Measurements from ENCODE around the gene ABHD2. TPM values are rescaled to one million over a fixed set of nuclear protein-coding genes. Genes with fewer than 3 reads are reported as not detected.
A peak's percentile ranks its signal among the peaks of the same experiment; 100 is the strongest.

ABHD2 gene
- total RNA-seq, 1 donor from 2014 or later, result 45.2 TPM

- FAIRE-seq (no peak), DNase-seq (ENCODE audit: low spot score in 2 of 2) (no peak)
Measured at GRCh38 chr15:89184357-89184756, 96.1 kb downstream of the ABHD2 start.

GRCh38 chr15:89184886-89185526 lies 96.8 kb downstream of the ABHD2 start:
- DNase-seq (ENCODE audit: low spot score in 2 of 2), result no peak
- no peak for FAIRE-seq

DNA sequence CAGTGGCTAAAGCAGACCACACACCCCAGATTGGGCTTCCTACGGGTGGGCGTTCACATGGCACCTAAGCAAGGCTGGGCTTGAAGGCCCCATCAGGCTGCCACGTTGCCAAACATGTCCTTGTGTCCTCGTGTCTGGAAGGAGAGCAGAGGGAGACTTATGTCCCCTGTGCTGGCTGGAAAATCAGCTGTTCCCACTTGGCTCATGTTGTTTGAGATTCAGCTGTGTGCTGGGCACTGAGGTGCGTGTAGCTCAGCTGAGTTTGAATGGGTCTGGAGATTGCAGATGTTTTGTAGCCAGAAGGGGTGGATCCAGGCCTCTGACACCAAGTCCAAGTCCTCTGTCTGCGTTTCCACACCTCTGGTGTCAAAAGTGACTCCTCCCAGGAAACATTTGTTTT lies 98.5 kb downstream of the ABHD2 start:
- FAIRE-seq, result no peak
- DNase-seq (ENCODE audit: low spot score in 2 of 2), result no peak

DNA sequence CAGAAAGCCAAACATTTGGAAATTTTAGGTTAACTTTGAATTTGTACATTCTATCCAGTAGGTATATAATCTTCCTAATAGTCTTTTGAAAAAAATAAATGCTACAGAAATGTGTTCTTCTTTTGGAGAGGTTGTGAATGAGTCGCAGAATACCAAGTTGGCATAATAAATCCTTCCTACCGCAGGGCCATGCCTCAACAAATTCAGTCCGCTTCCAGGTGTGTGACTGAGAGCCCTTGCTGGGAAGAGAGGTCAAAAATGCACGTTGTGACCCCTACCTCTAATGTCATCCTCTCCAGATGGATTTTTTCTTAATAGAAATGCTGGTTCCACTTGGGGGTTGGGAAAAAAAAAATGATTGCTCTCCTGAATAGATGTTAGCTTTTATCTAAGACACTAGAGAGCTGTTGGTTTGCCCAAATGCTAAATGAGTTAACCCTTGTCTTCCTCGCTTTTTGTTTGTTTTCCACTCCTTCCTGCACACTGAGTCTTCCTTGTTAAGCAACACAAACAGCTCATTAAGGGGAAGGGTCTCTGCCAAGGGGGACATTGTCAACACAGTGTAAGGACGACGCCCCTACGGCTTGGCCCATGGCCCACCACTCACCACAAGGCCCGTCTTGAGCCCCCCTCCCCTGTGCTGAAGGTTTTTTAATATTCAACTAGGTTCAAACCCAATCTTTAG lies 99.2 kb downstream of the ABHD2 start:
- no peak for FAIRE-seq
- DNase-seq (ENCODE audit: low spot score in 2 of 2), result no peak

DNA sequence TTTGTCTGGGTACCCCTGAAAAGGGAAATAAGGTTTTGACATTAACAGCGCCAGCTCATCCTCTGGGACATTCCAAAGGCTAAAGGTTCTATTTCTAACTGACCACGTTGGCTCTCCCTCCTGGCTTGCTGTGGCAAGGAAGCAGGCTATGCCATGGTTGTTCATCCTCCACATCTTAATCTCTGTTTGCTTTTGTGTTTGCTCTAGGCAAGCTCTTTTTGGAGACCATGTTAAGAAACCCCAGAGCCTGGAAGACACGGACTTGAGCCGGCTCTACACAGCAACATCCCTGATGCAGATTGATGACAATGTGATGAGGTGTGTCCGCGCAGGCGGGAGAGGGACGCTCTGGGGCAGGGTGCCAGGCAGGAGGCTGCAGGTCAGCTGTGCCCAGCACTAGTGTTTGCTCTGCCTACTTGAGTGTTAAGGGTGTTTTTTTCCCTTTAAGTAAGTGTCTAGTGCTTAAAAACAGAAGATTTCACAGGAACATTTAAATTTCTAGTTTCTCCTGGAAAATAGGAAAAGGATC lies 99.8 kb downstream of the ABHD2 start:
- FAIRE-seq (no peak), DNase-seq (ENCODE audit: low spot score in 2 of 2) (no peak)

- FAIRE-seq, result no peak
- DNase-seq (ENCODE audit: low spot score in 2 of 2), result no peak
Measured at GRCh38 chr15:89192136-89192535, 103.9 kb downstream of the ABHD2 start.

DNA sequence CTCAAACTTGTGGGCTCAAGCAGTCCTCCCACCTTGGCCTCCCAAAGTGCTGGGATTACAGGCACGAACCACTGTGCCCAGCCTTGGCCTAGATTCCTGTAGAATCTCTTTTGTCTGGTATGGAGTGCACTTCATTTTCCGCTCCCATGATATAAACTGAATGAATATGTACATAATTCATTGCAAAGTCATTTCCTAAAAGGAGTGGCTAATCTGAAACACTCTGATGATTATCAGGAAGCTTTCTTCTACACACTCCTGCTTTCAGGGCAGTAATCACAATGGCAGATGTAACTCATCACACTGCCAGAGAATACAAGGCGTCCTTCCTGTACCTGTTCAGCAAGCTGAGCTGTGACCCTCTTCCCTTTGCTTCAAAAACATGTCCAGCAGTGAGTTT lies 104.5 kb downstream of the ABHD2 start:
- FAIRE-seq, result no peak
- DNase-seq (ENCODE audit: low spot score in 2 of 2), result no peak

DNA sequence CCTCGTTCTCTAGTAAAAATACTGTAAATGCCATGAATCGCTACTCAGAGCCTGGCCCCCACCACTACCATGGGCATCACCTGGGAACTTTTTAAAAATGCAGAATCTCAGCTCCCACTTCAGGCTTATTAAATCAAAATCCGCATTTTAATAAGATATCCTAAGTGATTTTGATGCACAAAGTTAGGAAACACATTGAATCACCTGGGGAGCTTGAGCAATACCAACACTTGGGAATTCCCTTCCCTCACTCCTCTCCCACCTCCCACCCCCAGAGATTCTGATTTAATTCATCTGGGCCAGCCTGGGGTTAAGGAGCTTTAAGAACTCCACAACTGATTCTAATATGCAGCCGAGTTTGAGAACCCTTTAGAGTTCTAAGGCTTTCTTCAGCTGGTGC lies 106.4 kb downstream of the ABHD2 start:
- FAIRE-seq (no peak), DNase-seq (ENCODE audit: low spot score in 2 of 2) (no peak)

DNA sequence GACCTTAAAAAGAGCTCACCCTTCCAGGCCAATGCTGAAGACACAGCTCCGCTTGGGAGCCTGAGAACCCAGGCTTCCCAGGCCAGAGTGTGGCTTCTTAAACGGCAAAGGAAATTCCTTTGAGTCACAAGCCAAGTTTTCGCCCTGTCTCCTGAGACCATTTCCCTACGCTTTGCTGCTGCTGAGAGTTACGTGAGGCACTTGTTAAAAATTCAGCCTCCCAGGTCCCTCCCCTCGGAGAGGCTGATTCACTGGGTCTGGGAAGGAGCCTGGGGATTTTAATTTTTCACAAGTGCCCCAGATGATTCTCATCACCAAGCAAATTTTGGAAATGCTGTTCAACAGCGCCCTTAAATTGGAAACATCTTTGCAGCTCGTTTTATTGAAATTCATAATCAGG lies 107.6 kb downstream of the ABHD2 start:
- no peak for FAIRE-seq
- DNase-seq (ENCODE audit: low spot score in 2 of 2), result no peak

- no peak for DNase-seq (ENCODE audit: low spot score in 2 of 2)
- FAIRE-seq, result no peak
Measured at GRCh38 chr15:89196241-89196640, 108.0 kb downstream of the ABHD2 start.

DNA sequence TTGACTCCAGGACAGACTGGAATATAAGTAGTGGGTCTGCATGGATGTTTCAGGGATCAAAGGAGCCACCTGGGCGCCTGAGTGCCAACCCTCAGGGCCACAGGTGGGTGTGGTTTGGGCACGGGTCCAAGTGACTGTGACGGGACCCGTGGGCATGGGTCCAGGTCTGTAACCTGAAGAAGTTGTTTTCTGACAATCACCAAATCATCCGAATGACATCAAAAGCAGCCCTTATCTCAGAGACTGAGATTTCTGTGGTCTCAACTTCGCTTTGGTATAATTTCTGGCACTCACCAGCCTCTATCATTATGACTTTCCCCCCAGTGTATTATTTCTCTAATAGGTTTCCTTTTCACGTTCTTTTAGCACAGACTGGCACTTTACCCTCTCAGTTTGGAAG lies 108.7 kb downstream of the ABHD2 start:
- FAIRE-seq (no peak), DNase-seq (ENCODE audit: low spot score in 2 of 2) (no peak)

GRCh38 chr15:89197503-89197971 lies 109.3 kb downstream of the ABHD2 start:
- peak; percentile 28 for FAIRE-seq

GRCh38 chr15:89198196-89198595 lies 109.9 kb downstream of the ABHD2 start:
- DNase-seq (ENCODE audit: low spot score in 2 of 2) (no peak), FAIRE-seq (no peak)

More at GRCh38 chr15:89197503-89197971, 109.3 kb downstream of the ABHD2 start:
- peak; percentile 57 to 66 for DNase-seq (ENCODE audit: low spot score in 2 of 2)

- no peak for FAIRE-seq
- DNase-seq (ENCODE audit: low spot score in 2 of 2), result peak; percentile 43 to 67
Measured at GRCh38 chr15:89198934-89199333, 110.7 kb downstream of the ABHD2 start.

GRCh38 chr15:89199746-89200145 lies 111.5 kb downstream of the ABHD2 start:
- FAIRE-seq (no peak), DNase-seq (ENCODE audit: low spot score in 2 of 2) (no peak)

GRCh38 chr15:89200182-89200581 lies 111.9 kb downstream of the ABHD2 start:
- no peak for FAIRE-seq

DNA sequence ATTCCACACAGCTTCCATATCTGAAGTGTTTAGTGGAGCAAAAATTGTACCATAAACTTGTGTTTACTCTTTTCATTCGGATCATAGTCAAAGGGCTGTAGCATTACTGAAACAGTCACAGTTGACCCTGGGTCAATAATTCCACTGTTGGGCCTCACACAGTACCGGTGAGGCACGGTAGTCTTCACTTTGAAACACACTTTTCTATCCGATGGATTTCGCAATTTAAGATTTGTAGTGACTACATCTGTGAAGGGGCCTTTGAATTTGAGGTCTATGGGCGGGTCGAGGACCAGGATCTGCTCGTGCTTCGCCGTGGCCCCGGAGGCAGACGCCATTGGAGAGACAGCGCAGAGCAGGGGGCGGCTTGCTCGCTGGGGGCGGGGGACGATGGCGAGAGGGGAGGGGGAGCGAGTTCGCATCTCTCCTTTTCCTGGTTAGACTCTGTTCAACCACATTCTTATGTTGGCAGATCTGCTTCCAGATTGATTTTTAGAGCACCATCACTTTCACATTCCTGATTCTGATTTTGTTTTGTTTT lies 113.3 kb downstream of the ABHD2 start:
- FAIRE-seq (no peak), DNase-seq (ENCODE audit: low spot score in 2 of 2) (no peak)

More at GRCh38 chr15:89200182-89200581, 111.9 kb downstream of the ABHD2 start:
- DNase-seq (ENCODE audit: low spot score in 2 of 2), result no peak

GRCh38 chr15:89203705-89204273 lies 115.5 kb downstream of the ABHD2 start:
- FAIRE-seq, result no peak

DNA sequence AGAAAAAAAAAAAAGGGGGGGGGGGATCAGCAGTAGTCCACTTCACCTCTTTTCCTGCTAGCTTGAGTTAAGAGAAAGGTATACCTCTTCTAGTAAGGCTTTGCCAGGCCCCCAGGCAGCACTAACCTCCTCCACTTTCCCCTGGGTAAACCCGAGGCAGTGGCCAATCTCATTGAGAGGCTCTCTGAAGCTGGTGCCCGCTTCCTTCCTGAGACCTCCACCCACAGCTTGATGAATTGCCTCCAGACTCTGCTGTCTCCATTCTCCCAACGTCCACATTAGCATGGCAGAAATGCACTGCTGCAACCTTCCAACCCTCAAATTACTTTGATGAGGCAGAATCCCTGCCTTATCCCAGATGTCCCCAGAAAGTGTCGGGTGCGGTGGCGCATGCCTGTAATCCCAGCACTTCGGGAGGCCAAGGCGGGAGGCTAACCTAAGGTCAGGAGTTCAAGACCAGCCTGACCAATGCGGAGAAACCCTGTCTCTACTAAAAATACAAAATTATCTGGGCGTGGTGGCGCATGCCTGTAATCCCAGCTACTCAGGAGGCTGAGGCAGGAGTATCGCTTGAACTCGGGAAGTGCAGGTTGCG lies 117.8 kb downstream of the ABHD2 start:
- FAIRE-seq (no peak), DNase-seq (ENCODE audit: low spot score in 2 of 2) (no peak)

More at GRCh38 chr15:89203705-89204273, 115.5 kb downstream of the ABHD2 start:
- no peak for DNase-seq (ENCODE audit: low spot score in 2 of 2)

DNA sequence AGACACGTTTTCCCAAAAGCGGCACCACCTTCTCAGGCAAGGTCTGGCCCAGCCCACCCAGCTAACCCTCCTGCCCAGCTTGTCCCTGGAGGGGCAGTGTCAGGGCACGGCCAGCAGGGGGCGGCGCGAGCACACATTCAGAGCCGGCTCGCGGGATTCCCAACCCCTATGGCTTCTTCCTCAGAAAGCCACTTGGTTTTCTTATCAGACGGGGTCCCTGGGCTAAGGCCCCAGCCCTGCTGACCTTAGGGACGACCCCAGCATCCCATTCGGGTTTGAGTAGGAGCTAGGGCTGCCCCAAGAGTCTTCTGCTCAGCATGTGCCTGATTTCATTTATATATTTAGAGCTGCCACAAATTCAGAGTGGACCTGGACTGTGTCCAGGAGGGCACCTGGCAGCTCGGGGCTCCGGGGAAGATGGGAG lies 118.7 kb downstream of the ABHD2 start:
- FAIRE-seq (no peak), DNase-seq (ENCODE audit: low spot score in 2 of 2) (peak; percentile 65 to 82)

- DNase-seq (ENCODE audit: low spot score in 2 of 2) (no peak), FAIRE-seq (no peak)
Measured at GRCh38 chr15:89208256-89208655, 120.0 kb downstream of the ABHD2 start.
